Mesodermal cell (in vitro differentiated cells): Measurements from ENCODE around the gene ABHD3.
"Not testable (repeated sequence)": the region's sequence is repeated elsewhere in the genome, so short reads cannot be mapped to it uniquely, and the experiment has no call there.

Experiments
- H3K27ac ChIP-seq: 2 replicates; pipeline ENCODE4 v1.7.0; 2013; ENCODE audit warnings: mild to moderate bottlenecking, low read depth, low read length, moderate library complexity; ENCODE audit not compliant: severe bottlenecking
- H3K36me3 ChIP-seq: 2 replicates; pipeline ENCODE4 v1.7.1; 2013; ENCODE audit warnings: mild to moderate bottlenecking, low read length, moderate library complexity; ENCODE audit not compliant: control insufficient read depth, insufficient read depth
- H3K4me1 ChIP-seq: one replicate; pipeline ENCODE4 v1.7.1; 2013; ENCODE audit warnings: mild to moderate bottlenecking, low read length; ENCODE audit not compliant: insufficient read depth, control insufficient read depth, poor library complexity, severe bottlenecking
- H3K4me3 ChIP-seq: 2 replicates; pipeline ENCODE4 v1.7.0; 2013; ENCODE audit warnings: low read length, control low read depth, mild to moderate bottlenecking; ENCODE audit not compliant: insufficient read depth, poor library complexity, severe bottlenecking; ENCODE audit errors: extremely low read depth
- H3K9me3 ChIP-seq: 2 replicates; pipeline ENCODE4 v1.7.1; 2013; ENCODE audit warnings: mild to moderate bottlenecking, low read length, moderate library complexity; ENCODE audit not compliant: control insufficient read depth
- WGBS, 2 experiments: methylation state at CpG; one replicate each; pipeline ENCODE4 v1.1.5; 2013; ENCODE audit warnings: missing lambda C conversion rate in 2 of 2; ENCODE audit not compliant: insufficient coverage in 2 of 2; 5-methylcytosine and 5-hydroxymethylcytosine counted together

Gene ABHD3

DNA sequence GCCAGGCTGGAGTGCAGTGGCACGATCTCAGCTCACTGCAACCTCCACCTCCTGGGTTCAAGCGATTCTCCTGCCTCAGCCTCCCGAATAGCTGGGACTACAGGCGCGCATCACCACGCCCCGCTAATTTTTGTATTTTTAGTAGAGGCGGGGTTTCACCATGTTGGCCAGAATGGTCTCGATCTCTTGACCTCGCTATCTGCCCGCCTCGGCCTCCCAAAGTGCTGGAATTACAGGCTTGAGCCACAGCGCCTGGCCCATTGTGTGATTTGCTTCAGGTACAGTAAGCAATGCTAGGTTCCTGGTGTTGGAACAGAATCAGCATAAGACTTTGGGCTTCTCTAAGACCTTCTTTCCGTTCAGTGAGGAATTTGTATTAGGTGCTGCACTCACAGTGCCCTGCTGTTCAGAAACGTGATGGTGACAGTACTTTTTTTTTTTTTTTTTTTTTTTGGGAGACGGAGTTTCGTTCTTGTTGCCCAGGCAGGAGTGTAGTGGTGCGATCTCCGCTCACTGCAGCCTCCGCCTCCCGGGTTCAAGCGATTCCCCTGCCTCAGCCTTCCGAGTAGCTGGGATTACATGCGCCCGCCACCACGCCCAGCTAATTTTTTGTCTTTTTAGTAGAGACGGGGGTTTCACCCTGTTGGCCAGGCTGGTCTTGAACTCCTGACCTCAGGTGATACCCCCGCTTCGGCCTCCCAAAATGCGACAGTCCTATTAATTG lies 93.0 kb downstream of the ABHD3 start:
- not testable (repeated sequence) for H3K4me1 ChIP-seq, H3K9me3 ChIP-seq
- 74 to 77% methylated on average over 22 to 29 of the region's 30 CpGs for WGBS, 2 experiments
- peak overlapping the region; percentile 70 for H3K4me3 ChIP-seq
- H3K36me3 ChIP-seq = peaks cover 28% of the 10 kb centered on the region
- H3K27ac ChIP-seq = peak overlapping the region; percentile 93

DNA sequence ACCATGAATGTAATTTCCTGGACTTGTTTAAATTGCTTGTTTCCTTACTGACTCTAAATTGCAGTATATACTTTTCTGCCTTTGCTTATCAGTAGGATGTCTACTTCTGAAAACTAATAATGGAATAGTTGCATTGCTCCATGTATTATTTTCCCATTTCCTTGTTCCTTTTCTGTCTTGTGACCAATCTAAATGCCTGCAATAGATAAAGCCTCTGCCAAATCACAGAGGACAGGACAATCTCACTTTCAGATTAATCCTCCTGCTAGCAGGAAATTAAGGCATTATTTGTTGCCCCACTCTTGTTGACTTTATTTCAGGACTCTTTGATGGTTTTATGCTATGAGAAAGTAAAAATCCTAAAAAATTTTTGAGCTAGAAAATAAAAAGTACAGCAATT lies 99.4 kb downstream of the ABHD3 start:
- Histone ChIP-seq H3K4me3 (no peak overlapping the region), H3K4me1 (no peaks in the 10 kb centered on the region), H3K27ac (no peak overlapping the region), H3K36me3 (no peaks in the 10 kb centered on the region), H3K9me3 (no peaks in the 10 kb centered on the region)

- 79 to 81% methylated on average over 2 of the region's 2 CpGs for WGBS, 2 experiments
- no peaks in the 10 kb centered on the region for H3K36me3 ChIP-seq
- H3K27ac ChIP-seq = no peak overlapping the region
- no peaks in the 10 kb centered on the region for H3K9me3 ChIP-seq
- H3K4me1 ChIP-seq = no peaks in the 10 kb centered on the region
- H3K4me3 ChIP-seq = no peak overlapping the region
These were observed 99.9 kb downstream of the ABHD3 start for GRCh38 chr18:21604671-21605070.

DNA sequence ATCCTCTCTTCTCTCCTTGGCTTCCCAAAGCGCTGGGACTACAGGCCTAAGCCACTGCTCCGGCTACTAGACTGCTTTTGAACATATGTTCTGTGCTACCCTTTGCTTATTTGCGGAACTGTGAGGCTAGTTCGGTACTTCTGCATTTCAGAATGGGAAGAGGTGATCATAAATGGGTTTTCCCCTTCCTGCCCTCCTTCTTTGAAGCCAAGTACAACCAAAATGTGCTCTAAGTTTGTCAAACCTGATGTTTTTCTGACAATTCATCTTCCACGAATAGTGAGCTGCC lies 102.3 kb downstream of the ABHD3 start:
- no peak overlapping the region for H3K27ac ChIP-seq
- H3K36me3 ChIP-seq = no peaks in the 10 kb centered on the region
- no peak overlapping the region for H3K4me3 ChIP-seq
- WGBS, 2 experiments = 98 to 100% methylated on average over 3 to 5 of the region's 5 CpGs
- peaks cover 6% of the 10 kb centered on the region for H3K4me1 ChIP-seq
- H3K9me3 ChIP-seq = no peaks in the 10 kb centered on the region
